ENCODE measurements around the gene XRCC1. TPM values are rescaled to one million over a fixed set of nuclear protein-coding genes. Genes with fewer than 3 reads are reported as not detected.
A peak's percentile ranks its signal among the peaks of the same experiment; 100 is the strongest.

XRCC1 gene
- total RNA-seq, 1 donor from 2014 or later, result 6.4 TPM

DNA sequence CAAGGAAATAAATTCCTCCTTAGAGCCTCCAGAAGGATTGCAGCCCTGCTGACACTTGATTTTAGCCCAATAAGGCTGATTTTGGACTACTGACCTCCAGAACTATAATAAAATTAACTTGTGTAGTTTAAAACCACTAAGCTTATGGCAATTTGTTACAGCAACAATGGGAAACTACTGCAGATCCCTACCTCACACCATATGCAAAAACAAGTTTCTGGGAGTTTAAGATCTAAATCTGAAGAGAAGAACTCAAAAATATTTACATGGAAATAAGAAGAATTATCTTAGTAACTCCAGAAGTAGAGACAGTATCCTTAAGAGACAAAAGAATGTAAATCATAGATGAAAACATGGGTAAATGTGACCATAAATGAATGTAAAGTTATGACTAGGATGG, 36.4 kb downstream of the XRCC1 start:
- H3K36me3 ChIP-seq, result peaks cover 41 to 48% of the 10 kb centered on the region in 2 donors
- intact Hi-C loops (cut with DNase I), result no loop called here
- H3K27me3 ChIP-seq, result no peaks in the 10 kb centered on the region
- no peak for DNase-seq (ENCODE audit: low spot score in 2 of 2)
- TF ChIP-seq CTCF (IDR thresholded peaks at IDR 0.05), result no peak
- H3K27ac ChIP-seq, result no peak overlapping the region
- no peak overlapping the region for H3K4me3 ChIP-seq
- H3K4me1 ChIP-seq, result peaks cover 0 to 11% of the 10 kb centered on the region in 2 donors
- peaks cover 0 to 10% of the 10 kb centered on the region in 2 donors for H3K9me3 ChIP-seq

DNA sequence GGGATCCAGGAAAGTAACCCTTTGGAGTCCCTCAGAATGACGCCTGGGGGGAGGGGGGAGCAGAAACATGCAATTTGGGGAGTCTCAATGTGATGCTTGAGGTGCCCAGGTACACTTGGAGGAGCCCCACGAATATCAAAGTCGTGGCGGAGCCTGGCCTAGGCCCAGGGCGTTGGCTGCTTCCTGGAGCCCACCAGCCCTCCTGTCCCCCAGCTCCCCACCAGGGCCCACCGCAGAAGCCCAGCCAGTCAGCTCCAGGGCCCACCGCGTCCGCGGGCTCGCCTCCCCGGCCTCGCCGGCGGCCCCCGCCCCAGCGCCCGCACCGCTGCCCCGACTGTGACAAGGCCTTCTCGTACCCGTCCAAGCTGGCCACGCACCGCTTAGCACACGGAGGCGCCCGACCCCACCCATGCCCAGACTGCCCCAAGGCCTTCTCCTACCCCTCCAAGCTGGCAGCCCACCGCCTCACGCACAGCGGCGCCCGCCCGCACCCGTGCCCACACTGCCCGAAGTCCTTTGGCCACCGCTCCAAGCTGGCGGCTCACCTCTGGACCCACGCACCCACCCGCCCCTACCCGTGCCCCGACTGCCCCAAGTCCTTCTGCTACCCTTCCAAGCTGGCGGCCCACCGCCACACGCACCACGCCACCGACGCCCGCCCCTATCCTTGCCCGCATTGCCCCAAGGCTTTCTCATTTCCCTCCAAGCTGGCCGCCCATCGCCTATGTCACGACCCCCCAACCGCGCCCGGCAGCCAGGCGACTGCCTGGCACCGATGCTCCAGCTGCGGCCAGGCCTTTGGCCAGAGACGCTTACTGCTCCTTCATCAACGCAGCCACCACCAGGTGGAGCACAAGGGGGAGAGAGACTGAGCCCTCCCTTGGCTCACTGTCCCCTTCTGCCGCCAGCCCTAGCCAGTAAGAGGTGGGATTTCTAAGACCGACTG, 40.2 kb downstream of the XRCC1 start:
- intact Hi-C loops (cut with DNase I), result loop anchor here (1.0 to 5.0 kb wide), 3 partner anchors 40 to 767 kb away; partner anchors contain the start of genes IRGQ, PINLYP, XRCC1 and ZNF576
- Histone ChIP-seq H3K27me3 (no peaks in the 10 kb centered on the region), H3K36me3 (peaks cover 17 to 24% of the 10 kb centered on the region in 2 donors), H3K4me1 (peaks cover 0 to 22% of the 10 kb centered on the region in 2 donors), H3K4me3 (peak overlapping the region; percentile 73 to 75), H3K27ac (peak overlapping the region; percentile 84 to 92), H3K9me3 (peaks cover 0 to 10% of the 10 kb centered on the region in 2 donors)
- TF ChIP-seq CTCF (IDR thresholded peaks at IDR 0.05), result peak; percentile 57 to 80 (median 75)
- peak in 1 of 2 donors; percentile 89 for DNase-seq (ENCODE audit: low spot score in 2 of 2)

DNA sequence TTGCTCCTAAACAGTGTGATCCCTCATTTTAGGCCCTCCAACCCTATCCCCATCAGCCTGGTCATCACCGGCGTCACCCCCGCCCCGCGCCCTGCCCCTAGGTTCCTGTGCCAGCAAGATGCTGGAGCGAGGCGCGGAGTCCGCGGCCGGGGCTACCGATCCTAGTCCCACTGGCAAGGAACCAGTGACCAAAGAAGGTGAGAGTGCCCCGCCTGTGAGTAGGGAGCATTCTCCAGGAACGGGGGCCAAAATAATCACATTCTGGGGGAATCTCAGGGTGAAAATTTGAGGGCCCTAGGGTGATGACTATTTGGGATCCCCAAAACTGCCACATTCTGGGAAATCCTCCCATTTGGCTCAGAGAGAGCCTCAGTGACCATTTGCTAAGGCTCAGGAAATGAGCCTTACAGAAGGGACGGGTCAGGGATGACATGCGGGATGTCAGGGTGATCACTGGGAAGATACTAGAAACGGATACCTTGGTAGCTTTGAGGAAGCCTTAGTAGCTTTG, 41.0 kb downstream of the XRCC1 start:
- Histone ChIP-seq H3K4me1 (peaks cover 0 to 22% of the 10 kb centered on the region in 2 donors), H3K27ac (peak overlapping the region; percentile 84 to 92), H3K4me3 (peak overlapping the region; percentile 73 to 75), H3K9me3 (peaks cover 0 to 10% of the 10 kb centered on the region in 2 donors), H3K27me3 (no peaks in the 10 kb centered on the region), H3K36me3 (peaks cover 10 to 18% of the 10 kb centered on the region in 2 donors)
- intact Hi-C loops (cut with DNase I), result loop anchor here (1.0 to 5.0 kb wide), 3 partner anchors 41 to 768 kb away; partner anchors contain the start of genes IRGQ, PINLYP, XRCC1 and ZNF576
- TF ChIP-seq CTCF (IDR thresholded peaks at IDR 0.05), result no peak
- no peak for DNase-seq (ENCODE audit: low spot score in 2 of 2)

DNA sequence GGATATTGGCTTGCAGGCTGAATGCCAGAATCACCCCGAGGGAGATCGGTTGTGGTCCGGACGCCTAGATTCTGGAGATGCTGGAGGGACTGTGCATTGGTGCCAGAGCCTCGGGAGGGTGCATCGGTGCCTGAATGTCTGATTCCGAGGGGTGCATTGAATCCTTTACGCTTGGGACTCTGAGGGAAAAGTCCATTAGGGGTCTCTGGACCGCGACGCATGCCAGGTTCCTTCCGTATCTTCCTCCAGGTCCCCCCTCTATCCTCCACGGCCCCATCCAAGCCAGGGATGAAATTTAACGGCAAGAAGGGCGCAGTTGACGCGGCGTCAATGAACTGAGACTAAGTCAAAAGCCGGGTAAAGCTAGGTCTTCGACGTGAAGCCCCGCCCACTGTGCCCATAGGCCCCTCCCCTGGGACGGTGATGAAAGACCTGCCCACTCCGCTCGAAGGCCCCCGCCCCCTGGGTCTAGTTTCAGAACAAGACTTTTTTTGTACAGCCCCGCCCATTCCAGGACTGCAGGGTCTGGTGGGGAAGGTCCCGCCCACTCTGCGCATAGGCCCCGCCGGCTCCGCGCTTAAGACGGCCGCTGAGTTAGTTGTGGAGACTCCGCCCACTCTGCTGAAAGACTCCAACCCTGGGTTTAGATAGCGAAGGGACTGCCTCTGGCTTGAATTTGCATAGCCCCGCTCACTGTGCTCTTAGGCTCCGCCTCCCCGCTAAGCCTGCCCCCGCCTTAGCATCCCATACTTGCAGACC, 41.6 kb downstream of the XRCC1 start:
- DNase-seq (ENCODE audit: low spot score in 2 of 2), result peak; percentile 99 to 100
- Histone ChIP-seq H3K36me3 (peaks cover 4 to 12% of the 10 kb centered on the region in 2 donors), H3K4me3 (peak overlapping the region; percentile 73 to 75), H3K9me3 (peaks cover 0 to 4% of the 10 kb centered on the region in 2 donors), H3K4me1 (peaks cover 0 to 22% of the 10 kb centered on the region in 2 donors), H3K27me3 (no peaks in the 10 kb centered on the region), H3K27ac (peak overlapping the region; percentile 84 to 92)
- intact Hi-C loops (cut with DNase I), result loop anchor here (1.0 to 5.0 kb wide), 6 partner anchors 29 to 769 kb away; partner anchors contain the start of genes IRGQ, PHLDB3, PINLYP and SMG9
- TF ChIP-seq CTCF (IDR thresholded peaks at IDR 0.05), result no peak

DNA sequence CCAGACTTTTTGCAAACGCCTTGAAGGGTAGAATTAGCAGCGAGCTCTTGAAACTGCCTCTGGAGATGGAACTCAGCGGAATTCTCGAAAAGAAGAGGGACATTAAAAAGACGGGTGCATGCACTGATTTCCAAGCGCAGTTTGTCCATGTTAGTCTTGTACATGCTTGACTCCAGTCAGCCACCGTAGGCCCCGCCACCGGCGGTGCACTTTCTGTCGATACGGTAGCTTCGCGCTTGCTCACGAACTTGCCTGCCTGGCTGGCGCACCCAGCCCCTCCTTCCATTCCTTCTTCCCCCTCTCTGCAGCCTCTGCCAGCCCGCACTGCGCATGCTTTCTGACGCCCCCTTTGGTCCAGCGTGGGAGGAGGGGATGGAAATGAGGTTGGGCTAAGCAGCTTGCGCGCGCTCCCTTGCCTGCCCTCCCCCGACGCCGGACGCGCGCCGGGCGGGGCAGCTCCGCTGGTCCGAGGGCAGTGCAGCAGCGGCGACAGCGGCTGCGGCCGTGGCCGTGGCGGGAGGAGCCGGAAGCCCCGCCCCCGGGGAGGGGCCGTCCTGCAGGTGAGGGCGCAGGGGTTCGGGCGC, 42.3 kb downstream of the XRCC1 start, which contains the start of gene ZNF575:
Gene ZNF575 (plus strand): TSS at position 227 of the 584 bp plus-strand sequence. CDS start 1,235 bp downstream, outside the sequence.
- intact Hi-C loops (cut with DNase I), result loop anchor here (1.0 to 5.0 kb wide), 4 partner anchors 29 to 769 kb away; partner anchors contain the start of genes PHLDB3 and SMG9
- Histone ChIP-seq H3K4me3 (peak within 1 kb of the TSS; percentile 73 to 75), H3K36me3 (peaks cover 0 to 5% of the 10 kb centered on the region in 2 donors), H3K27me3 (no peaks in the 10 kb centered on the region), H3K27ac (peak within 1 kb of the TSS; percentile 84 to 92), H3K4me1 (peaks cover 0 to 22% of the 10 kb centered on the region in 2 donors), H3K9me3 (no peaks in the 10 kb centered on the region)
- DNase-seq (ENCODE audit: low spot score in 2 of 2), result peak; percentile 61 to 94
- peak in 1 of 3 experiments; percentile 4 for TF ChIP-seq CTCF (IDR thresholded peaks at IDR 0.05)

Data from ascending aorta (tissue), 2 donors.